Mammary microvascular endothelial cell (primary cell): ENCODE results near the gene PKD2L1. TPM values are rescaled to one million over a fixed set of nuclear protein-coding genes. Genes with fewer than 3 reads are reported as not detected.

Experiments used
- total RNA-seq: library from RNA; depleted of rRNA; stranded (reverse); fragments of >200 nt; gene quantifications from 2 replicates; pipeline ENCODE4 v1.2.3, GENCODE V29; 2015

PKD2L1 gene
- not detected in 2 replicates for total RNA-seq

DNA sequence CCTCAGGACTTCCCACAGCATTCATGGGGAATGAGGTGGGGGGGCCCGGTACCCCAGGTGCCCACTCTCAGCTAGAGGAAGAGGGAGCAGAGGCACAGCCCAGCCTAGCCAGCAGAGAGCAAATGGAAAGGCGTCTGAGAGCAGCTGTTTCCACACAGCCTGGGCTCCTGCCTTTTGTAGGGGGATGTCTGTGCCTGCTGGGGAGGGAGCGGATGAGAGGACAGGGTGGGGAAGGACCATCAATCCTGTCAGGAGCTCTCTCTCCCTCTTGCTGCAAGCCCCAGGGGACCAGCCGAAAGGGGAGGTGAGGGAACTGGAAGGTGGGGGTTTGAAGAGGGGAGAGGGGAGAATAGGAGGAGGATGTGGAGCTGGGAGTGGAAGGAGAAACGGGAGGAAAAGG is at the start of gene PKD2L1:
Gene PKD2L1 (minus strand): TSS at position 150 of the 400 bp plus-strand sequence. CDS start 125 bp downstream, at position 25.

DNA sequence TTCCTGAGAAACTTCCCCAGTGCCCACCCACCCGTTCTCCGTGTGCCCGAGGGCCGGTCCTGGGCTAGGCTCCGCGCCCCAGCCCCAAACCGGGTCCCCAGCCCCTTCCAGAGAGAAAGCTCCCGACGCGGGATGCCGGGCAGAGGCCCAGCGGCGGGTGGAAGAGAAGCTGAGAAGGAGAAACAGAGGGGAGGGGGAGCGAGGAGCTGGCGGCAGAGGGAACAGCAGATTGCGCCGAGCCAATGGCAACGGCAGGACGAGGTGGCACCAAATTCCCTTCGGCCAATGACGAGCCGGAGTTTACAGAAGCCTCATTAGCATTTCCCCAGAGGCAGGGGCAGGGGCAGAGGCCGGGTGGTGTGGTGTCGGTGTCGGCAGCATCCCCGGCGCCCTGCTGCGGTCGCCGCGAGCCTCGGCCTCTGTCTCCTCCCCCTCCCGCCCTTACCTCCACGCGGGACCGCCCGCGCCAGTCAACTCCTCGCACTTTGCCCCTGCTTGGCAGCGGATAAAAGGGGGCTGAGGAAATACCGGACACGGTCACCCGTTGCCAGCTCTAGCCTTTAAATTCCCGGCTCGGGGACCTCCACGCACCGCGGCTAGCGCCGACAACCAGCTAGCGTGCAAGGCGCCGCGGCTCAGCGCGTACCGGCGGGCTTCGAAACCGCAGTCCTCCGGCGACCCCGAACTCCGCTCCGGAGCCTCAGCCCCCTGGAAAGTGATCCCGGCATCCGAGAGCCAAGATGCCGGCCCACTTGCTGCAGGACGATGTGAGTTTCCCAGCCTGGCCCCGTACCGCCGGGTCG is 16.9 kb upstream of the PKD2L1 start, which contains the start of gene SCD:
Gene SCD (plus strand): TSS at position 469 of the 803 bp plus-strand sequence. CDS start 272 bp downstream, at position 741.

DNA sequence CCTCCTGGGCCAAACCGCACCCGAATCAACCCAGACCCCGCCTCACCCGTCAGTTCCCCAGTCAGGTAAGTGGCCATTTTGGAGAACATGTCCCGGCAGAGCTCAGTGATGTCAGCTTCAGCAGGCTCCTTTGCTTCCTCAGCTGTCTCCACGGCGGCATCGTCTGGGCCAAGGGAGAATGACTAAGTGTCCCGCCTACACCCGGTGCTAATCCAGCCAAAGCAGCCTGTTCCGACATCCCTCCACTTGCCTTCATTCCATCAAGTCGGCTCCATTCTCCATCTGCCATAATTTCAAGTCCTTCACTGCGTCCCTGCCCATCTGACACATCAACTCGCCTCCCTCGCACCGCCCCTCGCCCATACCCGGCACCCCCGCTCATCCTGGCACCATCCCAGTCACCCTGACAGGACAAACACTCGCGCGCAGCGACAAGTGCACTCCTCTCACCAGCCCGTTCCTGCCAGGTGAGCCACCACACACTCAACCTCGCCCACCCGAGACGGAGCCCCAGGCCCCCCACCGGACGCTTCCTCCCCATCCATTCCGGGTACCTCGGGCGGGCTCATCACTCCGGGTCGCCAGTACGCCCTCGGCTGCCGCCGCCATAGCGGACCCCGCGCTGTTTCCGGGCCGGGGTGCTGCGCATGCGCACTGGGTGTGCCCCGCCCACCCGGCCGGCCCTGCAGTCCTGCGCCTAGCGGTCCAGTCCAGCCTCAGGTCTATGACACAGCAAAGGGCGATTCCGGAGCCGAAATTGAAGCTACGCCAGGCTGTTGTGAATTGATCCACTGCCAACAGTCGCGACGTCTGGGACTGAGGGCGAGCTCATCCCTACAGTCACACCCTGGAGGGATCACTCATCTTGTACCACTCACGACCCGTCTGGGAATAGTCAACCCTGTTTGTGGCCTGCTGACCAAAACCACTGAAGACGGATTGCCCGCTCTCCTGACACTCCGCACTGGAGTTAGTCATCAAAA is 43.7 kb downstream of the PKD2L1 start, which contains the start of gene BLOC1S2:
Gene BLOC1S2 (minus strand): TSS at position 630 of the 983 bp plus-strand sequence. CDS start 21 bp downstream, at position 609.

DNA sequence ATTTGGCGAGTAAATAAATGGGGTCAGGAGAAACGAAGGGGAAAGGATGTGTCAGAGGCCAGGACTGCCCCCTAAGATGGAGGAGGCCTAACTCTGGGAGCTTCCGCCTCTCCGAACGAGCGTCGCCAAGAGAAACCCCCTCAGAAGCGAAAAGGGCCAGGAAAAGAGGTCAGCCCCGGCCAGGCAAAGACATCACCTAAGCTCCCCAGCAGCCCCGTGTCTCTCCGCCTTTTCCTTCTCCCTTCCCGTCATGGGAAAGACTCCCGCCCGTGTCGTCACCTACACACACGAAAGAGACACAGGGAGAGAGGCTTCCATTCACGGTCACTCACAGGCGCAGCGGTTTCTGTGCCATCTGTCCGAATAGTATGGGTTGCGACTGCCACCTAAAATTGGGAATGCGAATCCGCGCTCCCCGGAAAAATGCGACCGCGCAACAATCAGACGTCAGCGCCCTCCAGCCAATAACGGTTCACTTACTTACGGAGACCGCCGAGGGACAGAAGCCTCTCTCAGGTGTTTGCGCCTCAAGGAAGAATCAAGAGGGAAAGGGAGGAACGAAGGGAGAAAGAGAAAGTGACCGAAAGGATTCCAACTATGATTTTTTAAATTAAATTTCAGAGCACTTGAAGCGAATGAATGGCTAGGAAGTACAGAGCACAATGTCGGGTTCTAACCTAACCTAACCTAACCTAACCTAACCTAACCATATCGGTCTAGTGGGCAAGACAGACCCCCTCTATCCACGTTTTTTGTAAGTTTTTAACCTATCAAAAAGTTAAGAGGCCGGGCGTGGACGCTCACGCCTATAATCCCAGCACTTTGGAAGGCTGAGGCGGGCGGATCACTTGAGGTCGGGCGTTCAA is 62.6 kb downstream of the PKD2L1 start, which contains the start of gene CWF19L1:
Gene CWF19L1 (minus strand): TSS at position 400 of the 866 bp plus-strand sequence. CDS start 45 bp downstream, at position 355.

Other genes starting within 250 kb of the PKD2L1 start
- not detected in 2 replicates for gene CPN1, start 248.4 kb downstream of the PKD2L1 start, total RNA-seq
- 37.4 and 42.2 TPM in 2 replicates for gene ERLIN1, start 144.2 kb downstream of the PKD2L1 start, total RNA-seq
- 19.4 and 19.5 TPM in 2 replicates for gene CHUK, start 100.6 kb downstream of the PKD2L1 start, total RNA-seq
- gene CWF19L1, start 62.6 kb downstream of the PKD2L1 start, total RNA-seq, result 26.7 and 31.2 TPM in 2 replicates
- 68.8 and 77.6 TPM in 2 replicates for gene BLOC1S2, start 43.5 kb downstream of the PKD2L1 start, total RNA-seq
- gene SCD, start 17.0 kb upstream of the PKD2L1 start, total RNA-seq, result 238 and 239 TPM in 2 replicates
- not detected in 2 replicates for gene WNT8B, start 132.8 kb upstream of the PKD2L1 start, total RNA-seq
- gene SEC31B, start 189.6 kb upstream of the PKD2L1 start, total RNA-seq, result 0.87 and 0.89 TPM in 2 replicates
- 220 and 254 TPM in 2 replicates for gene NDUFB8, start 199.6 kb upstream of the PKD2L1 start, total RNA-seq
- gene HIF1AN, start 205.7 kb upstream of the PKD2L1 start, total RNA-seq, result 3.1 and 3.7 TPM in 2 replicates